Inflammatory macrophage (primary cell): ENCODE data around the gene MACF1.
"Not testable (repeated sequence)": the region's sequence is repeated elsewhere in the genome, so short reads cannot be mapped to it uniquely, and the experiment has no call there.

ENCODE experiments used
- DNase-seq, 2 donors: peaks; one replicate each; pipeline ENCODE4 v3.0.0-alpha.2; 2020 to 2022

MACF1 gene

GRCh38 chr1:39426346-39426745, 221.9 kb downstream of the MACF1 start:
- DNase-seq, result no peak

GRCh38 chr1:39427374-39427773, 222.9 kb downstream of the MACF1 start:
- no peak for DNase-seq

- DNase-seq, result no peak
Measured at GRCh38 chr1:39427912-39428311, 223.4 kb downstream of the MACF1 start.

- DNase-seq, result no peak
Measured at GRCh38 chr1:39431927-39432326, 227.4 kb downstream of the MACF1 start.

GRCh38 chr1:39434797-39435395, 230.4 kb downstream of the MACF1 start:
- DNase-seq, result no peak

GRCh38 chr1:39435597-39435996, 231.1 kb downstream of the MACF1 start:
- DNase-seq, result no peak

- no peak for DNase-seq
Measured at GRCh38 chr1:39436842-39437241, 232.3 kb downstream of the MACF1 start.

GRCh38 chr1:39438042-39438441, 233.5 kb downstream of the MACF1 start:
- DNase-seq, result no peak

- DNase-seq, result no peak
Measured at GRCh38 chr1:39440856-39441255, 236.4 kb downstream of the MACF1 start.

- no peak for DNase-seq
Measured at GRCh38 chr1:39441797-39442196, 237.3 kb downstream of the MACF1 start.

- DNase-seq, result no peak
Measured at GRCh38 chr1:39445573-39445972, 241.1 kb downstream of the MACF1 start.

GRCh38 chr1:39446986-39447567, 242.6 kb downstream of the MACF1 start:
- DNase-seq, result no peak

GRCh38 chr1:39450041-39450440, 245.5 kb downstream of the MACF1 start:
- DNase-seq, result not testable (repeated sequence)

GRCh38 chr1:39450956-39451606, 246.6 kb downstream of the MACF1 start:
- DNase-seq, result no peak

- DNase-seq, result no peak
Measured at GRCh38 chr1:39452081-39452480, 247.6 kb downstream of the MACF1 start.

- no peak for DNase-seq
Measured at GRCh38 chr1:39452540-39452939, 248.0 kb downstream of the MACF1 start.

- no peak for DNase-seq
Measured at GRCh38 chr1:39453603-39454002, 249.1 kb downstream of the MACF1 start.

GRCh38 chr1:39458991-39459390, 254.5 kb downstream of the MACF1 start:
- DNase-seq, result no peak

- DNase-seq, result no peak
Measured at GRCh38 chr1:39462074-39462473, 257.6 kb downstream of the MACF1 start.

GRCh38 chr1:39466413-39467107, 262.1 kb downstream of the MACF1 start:
- no peak for DNase-seq

- not testable (repeated sequence) for DNase-seq
Measured at GRCh38 chr1:39467108-39467720, 262.7 kb downstream of the MACF1 start.

GRCh38 chr1:39469150-39469549, 264.7 kb downstream of the MACF1 start:
- no peak for DNase-seq

GRCh38 chr1:39470040-39470439, 265.5 kb downstream of the MACF1 start:
- no peak for DNase-seq
